Chondrocyte (in vitro differentiated cells): ENCODE data around the gene RELCH. TPM values are rescaled to one million over a fixed set of nuclear protein-coding genes. Genes with fewer than 3 reads are reported as not detected.

Source experiments
- DNase-seq: peaks from one replicate; pipeline ENCODE4 v3.0.0; 2021; ENCODE audit warnings: mixed read lengths, low spot score
- H3K27ac Mint-ChIP-seq: one replicate; pipeline ENCODE4 v1.8.0; 2021; ENCODE audit warnings: mild to moderate bottlenecking, moderate library complexity, mixed read lengths; ENCODE audit not compliant: unreplicated experiment
- H3K27me3 Mint-ChIP-seq: 2 replicates; pipeline ENCODE4 v1.8.0; 2021; ENCODE audit warnings: low read depth, mixed read lengths
- H3K36me3 Mint-ChIP-seq: 2 replicates; pipeline ENCODE4 v1.8.0; 2021; ENCODE audit warnings: low read depth, mixed read lengths
- H3K4me1 Mint-ChIP-seq: 2 replicates; pipeline ENCODE4 v1.8.0; 2021; ENCODE audit warnings: low read depth, mild to moderate bottlenecking, mixed read lengths
- H3K4me3 Mint-ChIP-seq: one replicate; pipeline ENCODE4 v1.8.0; 2021; ENCODE audit warnings: mild to moderate bottlenecking, moderate library complexity, mixed read lengths; ENCODE audit not compliant: unreplicated experiment
- H3K9me3 Mint-ChIP-seq: 2 replicates; pipeline ENCODE4 v1.8.0; 2021; ENCODE audit warnings: low read depth, mixed read lengths
- CTCF ChIP-seq: fragments of 200-600 bp; sonication (generic); IDR thresholded peaks from 2 replicates; pipeline ENCODE4 v1.5.0; 2021; ENCODE audit warnings: antibody characterized with exemption, mild to moderate bottlenecking, moderate library complexity
- total RNA-seq: library from RNA; stranded (reverse); gene quantifications from 3 replicates; pipeline ENCODE4 v1.2.1, GENCODE V29; 2021

RELCH gene
- total RNA-seq, 1 donor from 2014 or later: 15.2 TPM

- no peaks in the 10 kb centered on the region for H3K36me3 Mint-ChIP-seq
- H3K4me3 Mint-ChIP-seq: no peak overlapping the region
- H3K27ac Mint-ChIP-seq: no peak overlapping the region
- H3K27me3 Mint-ChIP-seq: peaks cover 26% of the 10 kb centered on the region
- H3K4me1 Mint-ChIP-seq: peaks cover 17% of the 10 kb centered on the region
- no peaks in the 10 kb centered on the region for H3K9me3 Mint-ChIP-seq
- DNase-seq: no peak
- TF ChIP-seq CTCF: no peak
These were observed 145.4 kb downstream of the RELCH start for GRCh38 chr18:62332431-62332830.

GRCh38 chr18:62332964-62333695 lies 146.1 kb downstream of the RELCH start:
- DNase-seq: no peak
- H3K4me3 Mint-ChIP-seq: no peak overlapping the region

GRCh38 chr18:62334120-62334519 lies 147.1 kb downstream of the RELCH start:
- Mint-ChIP-seq H3K27me3 (peaks cover 34% of the 10 kb centered on the region), H3K4me1 (peaks cover 15% of the 10 kb centered on the region), H3K27ac (no peak overlapping the region), H3K4me3 (no peak overlapping the region), H3K9me3 (no peaks in the 10 kb centered on the region), H3K36me3 (no peaks in the 10 kb centered on the region)
- TF ChIP-seq CTCF: no peak
- DNase-seq: no peak

More at GRCh38 chr18:62332964-62333695, 146.1 kb downstream of the RELCH start:
- no peak overlapping the region for H3K27ac Mint-ChIP-seq
- H3K4me1 Mint-ChIP-seq: peaks cover 17% of the 10 kb centered on the region
- H3K9me3 Mint-ChIP-seq: no peaks in the 10 kb centered on the region
- TF ChIP-seq CTCF: no peak
- peaks cover 27% of the 10 kb centered on the region for H3K27me3 Mint-ChIP-seq
- H3K36me3 Mint-ChIP-seq: no peaks in the 10 kb centered on the region

GRCh38 chr18:62335494-62335893 lies 148.4 kb downstream of the RELCH start:
- H3K27ac Mint-ChIP-seq: no peak overlapping the region
- peaks cover 39% of the 10 kb centered on the region for H3K27me3 Mint-ChIP-seq
- no peaks in the 10 kb centered on the region for H3K9me3 Mint-ChIP-seq
- TF ChIP-seq CTCF: no peak
- no peaks in the 10 kb centered on the region for H3K36me3 Mint-ChIP-seq
- H3K4me3 Mint-ChIP-seq: no peak overlapping the region
- H3K4me1 Mint-ChIP-seq: peaks cover 4% of the 10 kb centered on the region
- DNase-seq: no peak

GRCh38 chr18:62336618-62337017 lies 149.6 kb downstream of the RELCH start:
- DNase-seq: no peak
- H3K9me3 Mint-ChIP-seq: no peaks in the 10 kb centered on the region
- TF ChIP-seq CTCF: no peak
- peaks cover 35% of the 10 kb centered on the region for H3K27me3 Mint-ChIP-seq
- H3K4me1 Mint-ChIP-seq: peaks cover 3% of the 10 kb centered on the region
- H3K36me3 Mint-ChIP-seq: no peaks in the 10 kb centered on the region
- H3K4me3 Mint-ChIP-seq: no peak overlapping the region
- H3K27ac Mint-ChIP-seq: no peak overlapping the region
